ACC112 (cell line): Measurements from ENCODE around the gene IGFL4.

Experiments
- H2AFZ ChIP-seq: fragments of 200-600 bp; sonication (generic); one replicate; pipeline ENCODE4 v1.6.0; 2017; ENCODE audit warnings: antibody characterized with exemption, low read length; ENCODE audit not compliant: unreplicated experiment
- H3K27ac ChIP-seq: fragments of 200-600 bp; sonication (generic); 2 replicates; pipeline ENCODE4 v1.5.1; 2014; ENCODE audit warnings: low read depth, mild to moderate bottlenecking, antibody characterized with exemption, low read length, moderate library complexity
- H3K27me3 ChIP-seq: fragments of 200-600 bp; sonication (generic); 2 replicates; pipeline ENCODE4 v1.6.1; 2014; ENCODE audit warnings: mild to moderate bottlenecking, antibody characterized with exemption, low read length, moderate library complexity, mixed read lengths; ENCODE audit not compliant: insufficient read depth
- H3K36me3 ChIP-seq: fragments of 200-600 bp; sonication (generic); 2 replicates; pipeline ENCODE4 v1.6.1; 2016; ENCODE audit warnings: mild to moderate bottlenecking, antibody characterized with exemption, low read length, moderate library complexity, mixed read lengths; ENCODE audit not compliant: insufficient read depth
- H3K4me1 ChIP-seq: fragments of 200-600 bp; sonication (generic); one replicate; pipeline ENCODE4 v1.6.1; 2016; ENCODE audit warnings: low read length, mixed read lengths; ENCODE audit not compliant: insufficient read depth, unreplicated experiment, control insufficient read depth
- H3K4me3 ChIP-seq: fragments of 200-600 bp; sonication (generic); 2 replicates; pipeline ENCODE4 v1.5.1; 2014; ENCODE audit warnings: mild to moderate bottlenecking, low read depth, low read length
- H3K79me2 ChIP-seq: fragments of 200-600 bp; sonication (generic); one replicate; pipeline ENCODE4 v1.6.0; 2016; ENCODE audit warnings: low read length; ENCODE audit not compliant: control insufficient read depth, unreplicated experiment, insufficient read depth

Gene IGFL4

GRCh38 chr19:46077815-46078167 is 37.0 kb upstream of the IGFL4 start:
- no peaks in the 10 kb centered on the region for H3K36me3 ChIP-seq
- H2AFZ ChIP-seq = no peak overlapping the region
- no peak overlapping the region for H3K4me3 ChIP-seq
- peaks cover 31% of the 10 kb centered on the region for H3K27me3 ChIP-seq
- no peak overlapping the region for H3K27ac ChIP-seq
- H3K79me2 ChIP-seq = no peaks in the 10 kb centered on the region
- peaks cover 9% of the 10 kb centered on the region for H3K4me1 ChIP-seq

GRCh38 chr19:46076951-46077814 is 36.4 kb upstream of the IGFL4 start:
- Histone ChIP-seq H3K4me1 (peaks cover 3% of the 10 kb centered on the region), H3K36me3 (no peaks in the 10 kb centered on the region), H2AFZ (peak overlapping the region; percentile 5), H3K27ac (no peak overlapping the region), H3K27me3 (peaks cover 31% of the 10 kb centered on the region), H3K4me3 (peak overlapping the region; percentile 67), H3K79me2 (no peaks in the 10 kb centered on the region)

- no peaks in the 10 kb centered on the region for H3K79me2 ChIP-seq
- H3K27me3 ChIP-seq = peaks cover 27% of the 10 kb centered on the region
- H3K4me3 ChIP-seq = peak overlapping the region; percentile 67; the same call in 1 of the 2 replicates
- H3K27ac ChIP-seq = no peak overlapping the region
- no peak overlapping the region for H2AFZ ChIP-seq
- peaks cover 3% of the 10 kb centered on the region for H3K4me1 ChIP-seq
- H3K36me3 ChIP-seq = no peaks in the 10 kb centered on the region
Observed at GRCh38 chr19:46076031-46076880, 35.5 kb upstream of the IGFL4 start.

- no peak overlapping the region for H2AFZ ChIP-seq
- H3K36me3 ChIP-seq = no peaks in the 10 kb centered on the region
- H3K4me1 ChIP-seq = peaks cover 23% of the 10 kb centered on the region
- no peaks in the 10 kb centered on the region for H3K79me2 ChIP-seq
- no peak overlapping the region for H3K4me3 ChIP-seq
- peaks cover 26% of the 10 kb centered on the region for H3K27me3 ChIP-seq
- H3K27ac ChIP-seq = no peak overlapping the region
Observed at GRCh38 chr19:46073268-46073922, 32.6 kb upstream of the IGFL4 start.

- Histone ChIP-seq H3K4me1 (peaks cover 30% of the 10 kb centered on the region), H3K36me3 (no peaks in the 10 kb centered on the region), H3K27ac (peak overlapping the region; percentile 67), H2AFZ (no peak overlapping the region), H3K4me3 (no peak overlapping the region; the same call in 1 of the 2 replicates), H3K27me3 (peaks cover 4% of the 10 kb centered on the region; the same call in 1 of the 2 replicates), H3K79me2 (no peaks in the 10 kb centered on the region)
Observed at GRCh38 chr19:46069806-46070341, 29.1 kb upstream of the IGFL4 start.

- H3K27ac ChIP-seq = no peak overlapping the region; the same call in 1 of the 2 replicates
Observed at GRCh38 chr19:46068345-46069258, 27.8 kb upstream of the IGFL4 start.

GRCh38 chr19:46067691-46068090 is 26.9 kb upstream of the IGFL4 start:
- no peaks in the 10 kb centered on the region for H3K79me2 ChIP-seq
- 0 out of 2 replicates have a peak, but pooled peaks cover 4% of the 10 kb centered on the region for H3K27me3 ChIP-seq
- no peak overlapping the region for H3K4me3 ChIP-seq
- no peak overlapping the region for H2AFZ ChIP-seq
- no peak overlapping the region for H3K27ac ChIP-seq
- no peaks in the 10 kb centered on the region for H3K36me3 ChIP-seq
- H3K4me1 ChIP-seq = peaks cover 27% of the 10 kb centered on the region

More at GRCh38 chr19:46068345-46069258, 27.8 kb upstream of the IGFL4 start:
- H3K4me1 ChIP-seq = peaks cover 30% of the 10 kb centered on the region
- no peaks in the 10 kb centered on the region for H3K79me2 ChIP-seq
- 0 out of 2 replicates have a peak, but pooled peaks cover 4% of the 10 kb centered on the region for H3K27me3 ChIP-seq
- no peak overlapping the region for H2AFZ ChIP-seq
- H3K36me3 ChIP-seq = no peaks in the 10 kb centered on the region
- peak overlapping the region; percentile 29; the same call in 1 of the 2 replicates for H3K4me3 ChIP-seq

- peaks cover 10% of the 10 kb centered on the region; the same call in 1 of the 2 replicates for H3K27me3 ChIP-seq
- no peak overlapping the region for H3K4me3 ChIP-seq
- H3K79me2 ChIP-seq = no peaks in the 10 kb centered on the region
- H3K27ac ChIP-seq = no peak overlapping the region
- no peaks in the 10 kb centered on the region for H3K36me3 ChIP-seq
- peaks cover 27% of the 10 kb centered on the region for H3K4me1 ChIP-seq
- no peak overlapping the region for H2AFZ ChIP-seq
Observed at GRCh38 chr19:46066471-46066870, 25.7 kb upstream of the IGFL4 start.

GRCh38 chr19:46065486-46066071 is 24.8 kb upstream of the IGFL4 start:
- Histone ChIP-seq H3K27ac (no peak overlapping the region), H3K4me3 (no peak overlapping the region), H2AFZ (no peak overlapping the region), H3K79me2 (no peaks in the 10 kb centered on the region), H3K27me3 (peaks cover 14% of the 10 kb centered on the region; the same call in 1 of the 2 replicates), H3K4me1 (peaks cover 25% of the 10 kb centered on the region), H3K36me3 (no peaks in the 10 kb centered on the region)
